Measurements from ENCODE around the gene KCNQ1. TPM values are rescaled to one million over a fixed set of nuclear protein-coding genes. Genes with fewer than 3 reads are reported as not detected.

The KCNQ1 gene
- polyA plus RNA-seq, 1 experiment, result not detected

DNA sequence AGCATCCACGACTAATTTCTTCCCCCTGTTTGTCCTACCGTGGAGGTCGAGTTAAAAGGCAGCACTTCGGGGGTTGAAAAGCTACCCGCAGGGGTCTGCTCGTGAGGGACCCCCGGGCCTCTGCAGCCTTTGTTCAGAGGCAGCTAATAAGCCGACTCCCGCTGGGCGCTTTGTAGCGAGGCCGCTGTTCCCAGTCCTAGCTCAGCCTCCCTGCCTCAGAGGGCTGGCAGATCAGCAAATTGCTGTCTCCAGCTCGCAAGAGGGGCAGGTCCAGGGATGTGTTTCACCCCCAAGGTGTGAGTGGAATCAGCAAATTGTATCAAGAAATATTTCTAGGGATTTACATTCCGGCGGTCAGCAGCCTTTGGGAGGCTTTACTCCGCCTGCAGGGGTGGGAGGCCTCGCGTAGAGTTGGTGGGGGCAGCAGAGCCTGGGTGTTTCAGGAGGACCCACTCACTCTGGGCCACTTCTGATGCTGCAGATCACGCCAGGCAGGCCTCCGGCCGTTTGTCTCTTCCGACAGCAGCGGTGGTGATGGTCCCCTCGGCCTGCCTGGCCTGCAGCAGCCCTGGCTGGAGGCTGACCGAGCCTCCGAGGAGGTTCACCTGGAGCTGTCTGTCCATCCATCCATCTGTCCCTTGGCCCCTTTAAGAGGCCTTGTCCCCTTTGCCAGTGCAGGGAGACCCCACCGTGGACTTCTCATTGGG is 276.6 kb downstream of the KCNQ1 start:
- DNase-seq (ENCODE audit: low read depth, low spot score), result no peak
- H3K27me3 ChIP-seq (ENCODE audit: control insufficient read depth, insufficient read depth, low read length), result peaks cover 49% of the 10 kb centered on the region
- POLR2A ChIA-PET, result no interaction called here
- CTCF ChIA-PET, result no interaction called here
- H3K9me3 ChIP-seq (ENCODE audit: control insufficient read depth, insufficient read depth, low read length), result no peaks in the 10 kb centered on the region; the same call in 1 of the 2 replicates
- H3K4me3 ChIP-seq (ENCODE audit: low read depth, low read length), result no peak overlapping the region
- H3K27ac ChIP-seq (ENCODE audit: low read depth, low read length), result no peak overlapping the region
- no peak for TF ChIP-seq CTCF (IDR thresholded peaks at IDR 0.05; ENCODE audit: low read depth, low read length)

DNA sequence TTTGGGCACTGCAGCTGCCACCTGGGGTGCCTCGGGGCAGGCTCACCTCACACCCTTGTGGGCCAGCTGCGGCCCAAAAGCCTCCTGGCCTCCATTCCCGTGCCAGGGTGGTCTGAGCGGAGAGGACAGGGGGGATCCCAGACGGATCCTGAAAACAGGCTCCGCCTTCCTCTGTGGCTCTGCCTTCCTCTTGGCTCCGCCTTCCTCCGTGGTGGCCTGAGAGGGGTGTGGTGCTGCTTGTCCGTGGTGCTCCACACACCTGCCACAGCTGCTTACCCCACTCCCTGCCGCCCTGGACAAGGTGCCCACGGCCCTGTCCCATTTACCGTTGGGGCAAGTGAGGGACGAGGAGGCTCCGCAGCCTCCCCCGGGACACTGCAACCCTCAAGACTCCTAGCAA is 278.1 kb downstream of the KCNQ1 start:
- Histone ChIP-seq H3K27ac (ENCODE audit: low read depth, low read length) (no peak overlapping the region), H3K4me3 (ENCODE audit: low read depth, low read length) (no peak overlapping the region), H3K9me3 (ENCODE audit: control insufficient read depth, insufficient read depth, low read length) (peaks cover 10% of the 10 kb centered on the region), H3K27me3 (ENCODE audit: control insufficient read depth, insufficient read depth, low read length) (peaks cover 49% of the 10 kb centered on the region)
- DNase-seq (ENCODE audit: low read depth, low spot score), result no peak
- ChIA-PET CTCF (no interaction called here), POLR2A (no interaction called here)
- TF ChIP-seq CTCF (IDR thresholded peaks at IDR 0.05; ENCODE audit: low read depth, low read length), result no peak

DNA sequence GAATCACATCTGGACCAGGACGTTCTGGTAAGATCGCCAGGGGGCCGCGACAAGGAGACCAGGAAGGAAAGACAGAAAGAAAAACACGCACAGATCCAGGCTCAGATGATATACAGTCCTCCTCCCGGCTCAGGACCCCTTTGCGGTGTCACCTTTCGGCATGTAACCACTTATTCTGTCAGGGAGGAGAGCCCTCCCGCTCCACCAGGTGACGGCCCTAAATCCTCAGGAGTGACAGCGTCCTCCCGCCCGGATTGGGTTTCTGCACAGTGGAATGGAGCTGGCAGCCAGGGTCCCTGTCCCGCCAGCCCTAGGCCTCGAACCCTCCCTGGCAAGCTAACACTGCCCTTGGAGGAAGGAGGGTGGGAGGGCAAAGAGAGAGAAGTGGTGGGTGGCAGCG is 279.3 kb downstream of the KCNQ1 start:
- Histone ChIP-seq H3K27ac (ENCODE audit: low read depth, low read length) (no peak overlapping the region), H3K9me3 (ENCODE audit: control insufficient read depth, insufficient read depth, low read length) (peaks cover 10% of the 10 kb centered on the region), H3K27me3 (ENCODE audit: control insufficient read depth, insufficient read depth, low read length) (peaks cover 49% of the 10 kb centered on the region), H3K4me3 (ENCODE audit: low read depth, low read length) (no peak overlapping the region)
- ChIA-PET CTCF (no interaction called here), POLR2A (no interaction called here)
- no peak for DNase-seq (ENCODE audit: low read depth, low spot score)
- TF ChIP-seq CTCF (IDR thresholded peaks at IDR 0.05; ENCODE audit: low read depth, low read length), result no peak

DNA sequence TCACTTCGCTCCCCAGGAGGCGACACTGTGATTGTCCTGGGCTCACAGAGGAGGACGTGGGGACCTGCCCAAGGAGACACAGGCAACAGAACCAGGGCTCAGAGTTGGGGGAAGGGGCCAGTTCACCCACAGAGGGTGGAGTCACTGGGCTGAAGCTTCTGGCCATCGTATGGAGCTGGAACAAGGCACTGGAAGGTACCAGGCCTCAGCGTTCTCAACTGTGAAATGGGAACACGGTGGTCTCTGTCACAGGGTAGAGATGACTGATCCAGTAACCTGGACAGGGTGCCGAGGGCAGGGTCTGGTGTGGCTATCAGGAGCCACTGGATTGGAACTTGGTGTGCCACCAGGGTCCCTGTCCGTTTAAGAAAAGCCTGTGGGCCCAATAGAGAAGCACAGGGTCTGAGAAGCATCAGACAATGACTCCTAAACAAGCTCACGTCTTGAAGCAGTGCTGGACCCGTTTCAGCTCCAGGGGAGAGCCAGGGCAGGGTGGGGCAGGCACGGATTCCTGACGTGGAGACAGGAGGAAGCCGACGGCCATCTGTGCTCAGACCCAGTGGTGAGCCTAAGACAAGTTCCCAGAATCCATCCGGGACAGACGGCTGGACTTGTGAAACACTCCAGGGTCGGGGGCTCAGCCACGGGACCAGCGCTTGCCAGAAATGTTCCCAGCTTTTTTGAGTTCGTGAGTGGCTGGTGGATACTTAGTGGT is 280.0 kb downstream of the KCNQ1 start:
- DNase-seq (ENCODE audit: low read depth, low spot score), result no peak

More for the DNA sequence above, 280.0 kb downstream of the KCNQ1 start:
- H3K4me3 ChIP-seq (ENCODE audit: low read depth, low read length), result no peak overlapping the region
- no peak overlapping the region for H3K27ac ChIP-seq (ENCODE audit: low read depth, low read length)
- no peak for TF ChIP-seq CTCF (IDR thresholded peaks at IDR 0.05; ENCODE audit: low read depth, low read length)
- peaks cover 51% of the 10 kb centered on the region for H3K27me3 ChIP-seq (ENCODE audit: control insufficient read depth, insufficient read depth, low read length)
- peaks cover 10% of the 10 kb centered on the region for H3K9me3 ChIP-seq (ENCODE audit: control insufficient read depth, insufficient read depth, low read length)
- POLR2A ChIA-PET, result no interaction called here
- CTCF ChIA-PET, result no interaction called here

All from AG04450 (cell line).